K562 (cell line): ENCODE data around the gene KRIT1. TPM values are rescaled to one million over a fixed set of nuclear protein-coding genes. Genes with fewer than 3 reads are reported as not detected.

ENCODE experiments used
- BCL6 ChIP-seq: fragments of 250-450 bp; sonication (Bioruptor Pico); IDR thresholded peaks from 2 replicates; pipeline ENCODE4 v1.4.0; 2020
- FOXA1 ChIP-seq: fragments of 450-650 bp; IDR thresholded peaks from 2 replicates; pipeline ENCODE4 v1.6.1; 2016; ENCODE audit warnings: mild to moderate bottlenecking, borderline replicate concordance
- FOXA3 ChIP-seq, 2 experiments: fragments of 450-650 bp in 1 of 2; sonication (generic) in 1 of 2; formaldehyde crosslinking; IDR thresholded peaks in 1 of 2; conservative IDR thresholded peaks in 1 of 2; 2 replicates each; pipeline versions ENCODE4 v1.4.0 to v1.8.0; 2020 to 2022; ENCODE audit warnings: mild to moderate bottlenecking in 2 of 2, missing genetic modification reagents in 1 of 2
- FOXP1 ChIP-seq: sonication (generic); formaldehyde crosslinking; IDR thresholded peaks from 2 replicates; pipeline ENCODE4 v1.8.0; 2022; ENCODE audit warnings: mild to moderate bottlenecking, missing genetic modification reagents
- KDM2B ChIP-seq: fragments of 250-450 bp; sonication (Bioruptor Pico); IDR thresholded peaks from 2 replicates; pipeline ENCODE4 v1.8.0; 2021; ENCODE audit warnings: mild to moderate bottlenecking, moderate library complexity
- MIER1 ChIP-seq: fragments of 450-650 bp; IDR thresholded peaks from 2 replicates; pipeline ENCODE4 v1.6.1; 2016; ENCODE audit warnings: antibody characterized with exemption, mild to moderate bottlenecking, low read depth
- RREB1 ChIP-seq: fragments of 250-450 bp; sonication (Bioruptor Pico); IDR thresholded peaks from 2 replicates; pipeline ENCODE4 v1.4.0; 2020
- SMC3 ChIP-seq: conservative IDR thresholded peaks from 2 replicates; pipeline ENCODE4 v1.6.1; 2011; ENCODE audit warnings: low read depth, low read length, improper control_type of control experiment; ENCODE audit not compliant: insufficient read depth
- SRSF7 ChIP-seq: fragments of 200-400 bp; formaldehyde crosslinking; optimal IDR thresholded peaks from 2 replicates; pipeline ENCODE3; 2017; ENCODE audit warnings: mild to moderate bottlenecking, low read depth, low read length
- ZBTB17 ChIP-seq: fragments of 450-650 bp; formaldehyde crosslinking; IDR thresholded peaks from 2 replicates; pipeline ENCODE4 v1.4.0; 2020; ENCODE audit warnings: mild to moderate bottlenecking
- ZNF778 ChIP-seq: fragments of 450-650 bp; formaldehyde crosslinking; IDR thresholded peaks from 2 replicates; pipeline ENCODE4 v1.4.0; 2020; ENCODE audit warnings: mild to moderate bottlenecking, moderate library complexity
- polyA plus RNA-seq, 8 experiments: library from polyadenylated mRNA; depleted of rRNA in 4 of 8; stranded (reverse) in 5 of 8; unstranded in 3 of 8; fragments of >200 nt; fragmentation: Nextera tagmentation in 2 of 8; fragmentation: Illumina TruSeq in 1 of 8; extraction: Ambion mirVana in 2 of 8; extraction: Trizol in 1 of 8; gene quantifications; 2 replicates each; pipeline versions ENCODE4 v1.2.1 to v1.2.3, GENCODE V29; 2011 to 2014; ENCODE audit warnings: inconsistent platforms in 1 of 8, missing spikeins in 1 of 8
- total RNA-seq, 7 experiments: library from RNA; depleted of rRNA in 6 of 7; stranded (reverse); fragments of >200 nt in 6 of 7; fragmentation: Illumina TruSeq in 2 of 7; extraction: Trizol in 2 of 7; gene quantifications; 2 replicates each; pipeline versions ENCODE4 v1.2.1 to v1.2.3, GENCODE V29; 2011 to 2021; ENCODE audit warnings: low replicate concordance in 1 of 7
- TF ChIP-seq, protein P1 (sequence below): fragments of 250-450 bp; sonication (Bioruptor Pico); IDR thresholded peaks from 2 replicates; pipeline ENCODE4 v1.4.0; 2020; ENCODE audit warnings: mild to moderate bottlenecking
- TF ChIP-seq, protein P2 (sequence below): fragments of 450-650 bp; conservative IDR thresholded peaks from 2 replicates; pipeline ENCODE4 v1.6.1; 2016; ENCODE audit warnings: missing genetic modification characterization, low read depth, mild to moderate bottlenecking, missing compliant biosample characterization, moderate library complexity
- TF ChIP-seq, protein P3 (sequence below): sonication (generic); formaldehyde crosslinking; IDR thresholded peaks from 2 replicates; pipeline ENCODE4 v1.8.0; 2022; ENCODE audit warnings: mild to moderate bottlenecking, missing genetic modification reagents
- TF ChIP-seq, protein P4 (sequence below): sonication (generic); formaldehyde crosslinking; IDR thresholded peaks from 2 replicates; pipeline ENCODE4 v1.8.0; 2023; ENCODE audit warnings: mild to moderate bottlenecking, missing genetic modification reagents

Gene KRIT1
- total and polyA plus RNA-seq, 9 of the 15 experiments (the other 6 are each of a cell fraction or from before 2014, with no cell fraction given), result 21.5 to 81.4 (median 55.9) TPM

DNA sequence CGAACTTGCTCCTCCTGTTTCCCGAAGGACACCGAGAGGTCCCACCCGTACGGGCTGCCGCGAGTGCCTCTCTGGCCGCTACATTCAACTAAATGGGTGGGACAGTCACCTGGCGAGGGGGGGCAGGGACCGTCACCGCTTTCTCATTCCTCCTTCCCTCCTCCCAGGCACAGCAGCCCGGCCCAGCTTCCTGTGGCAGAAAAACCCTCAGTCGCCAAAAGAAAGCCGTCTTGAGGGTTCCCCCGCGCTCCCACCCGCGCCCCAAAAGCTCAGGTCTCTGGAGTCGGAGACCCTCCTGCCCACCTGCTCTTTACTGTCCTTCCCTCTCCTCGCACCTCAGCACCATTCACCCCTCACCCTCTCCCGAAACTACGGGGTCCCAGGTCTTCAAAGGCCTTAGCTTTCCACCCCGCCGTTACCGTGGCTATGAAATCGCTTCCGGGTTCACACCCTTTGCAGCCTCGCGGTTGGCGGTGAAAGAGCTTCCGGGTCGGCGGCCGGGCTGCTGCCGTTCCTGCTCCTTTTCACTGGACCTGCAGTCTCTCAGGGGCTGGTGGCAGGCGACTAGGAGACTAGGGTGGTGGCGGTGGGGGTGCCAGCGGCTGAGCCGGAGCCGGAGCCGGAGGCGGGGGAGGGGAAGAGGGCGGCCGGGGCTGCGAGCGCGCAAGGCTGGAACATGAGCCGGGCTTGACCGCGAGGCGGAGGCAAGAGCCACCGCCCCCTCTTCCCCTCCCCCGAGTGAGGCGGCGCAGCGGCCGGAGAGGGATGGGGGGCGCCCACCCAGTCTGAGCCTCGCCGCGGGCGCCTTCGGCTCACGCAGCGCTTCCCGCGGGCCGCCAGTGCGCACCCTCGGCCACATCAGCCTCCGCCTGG is at the start of gene KRIT1, which contains the start of gene ANKIB1 (continued):
- TF ChIP-seq RREB1 (CRISPR knock-in tag) (no peak), BCL6 (no peak), FOXP1 (peak; percentile 65; the same call in 1 of the 2 replicates), SRSF7 (no peak), ZNF778 (CRISPR knock-in tag) (no peak), FOXA1 (no peak), FOXA3 (CRISPR knock-in tag; conservative IDR thresholded peaks at IDR 0.05 in 1 of 2, IDR thresholded peaks at IDR 0.05 in 1 of 2) (no peak), KDM2B (CRISPR knock-in tag) (no peak), SMC3 (no peak), ZBTB17 (CRISPR knock-in tag) (no peak), MIER1 (0 out of 2 replicates have a peak, but pooled peaks have one; percentile 69)
- TF ChIP-seq, protein P1, sequence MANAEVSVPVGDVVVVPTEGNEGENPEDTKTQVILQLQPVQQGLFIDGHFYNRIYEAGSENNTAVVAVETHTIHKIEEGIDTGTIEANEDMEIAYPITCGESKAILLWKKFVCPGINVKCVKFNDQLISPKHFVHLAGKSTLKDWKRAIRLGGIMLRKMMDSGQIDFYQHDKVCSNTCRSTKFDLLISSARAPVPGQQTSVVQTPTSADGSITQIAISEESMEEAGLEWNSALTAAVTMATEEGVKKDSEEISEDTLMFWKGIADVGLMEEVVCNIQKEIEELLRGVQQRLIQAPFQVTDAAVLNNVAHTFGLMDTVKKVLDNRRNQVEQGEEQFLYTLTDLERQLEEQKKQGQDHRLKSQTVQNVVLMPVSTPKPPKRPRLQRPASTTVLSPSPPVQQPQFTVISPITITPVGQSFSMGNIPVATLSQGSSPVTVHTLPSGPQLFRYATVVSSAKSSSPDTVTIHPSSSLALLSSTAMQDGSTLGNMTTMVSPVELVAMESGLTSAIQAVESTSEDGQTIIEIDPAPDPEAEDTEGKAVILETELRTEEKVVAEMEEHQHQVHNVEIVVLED, result no peak
- TF ChIP-seq, protein P2, sequence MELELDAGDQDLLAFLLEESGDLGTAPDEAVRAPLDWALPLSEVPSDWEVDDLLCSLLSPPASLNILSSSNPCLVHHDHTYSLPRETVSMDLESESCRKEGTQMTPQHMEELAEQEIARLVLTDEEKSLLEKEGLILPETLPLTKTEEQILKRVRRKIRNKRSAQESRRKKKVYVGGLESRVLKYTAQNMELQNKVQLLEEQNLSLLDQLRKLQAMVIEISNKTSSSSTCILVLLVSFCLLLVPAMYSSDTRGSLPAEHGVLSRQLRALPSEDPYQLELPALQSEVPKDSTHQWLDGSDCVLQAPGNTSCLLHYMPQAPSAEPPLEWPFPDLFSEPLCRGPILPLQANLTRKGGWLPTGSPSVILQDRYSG, result peak; percentile 49; the same call in 1 of the 2 replicates
- TF ChIP-seq, protein P3, sequence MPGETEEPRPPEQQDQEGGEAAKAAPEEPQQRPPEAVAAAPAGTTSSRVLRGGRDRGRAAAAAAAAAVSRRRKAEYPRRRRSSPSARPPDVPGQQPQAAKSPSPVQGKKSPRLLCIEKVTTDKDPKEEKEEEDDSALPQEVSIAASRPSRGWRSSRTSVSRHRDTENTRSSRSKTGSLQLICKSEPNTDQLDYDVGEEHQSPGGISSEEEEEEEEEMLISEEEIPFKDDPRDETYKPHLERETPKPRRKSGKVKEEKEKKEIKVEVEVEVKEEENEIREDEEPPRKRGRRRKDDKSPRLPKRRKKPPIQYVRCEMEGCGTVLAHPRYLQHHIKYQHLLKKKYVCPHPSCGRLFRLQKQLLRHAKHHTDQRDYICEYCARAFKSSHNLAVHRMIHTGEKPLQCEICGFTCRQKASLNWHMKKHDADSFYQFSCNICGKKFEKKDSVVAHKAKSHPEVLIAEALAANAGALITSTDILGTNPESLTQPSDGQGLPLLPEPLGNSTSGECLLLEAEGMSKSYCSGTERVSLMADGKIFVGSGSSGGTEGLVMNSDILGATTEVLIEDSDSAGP (CRISPR knock-in tag), result no peak
- TF ChIP-seq, protein P4, sequence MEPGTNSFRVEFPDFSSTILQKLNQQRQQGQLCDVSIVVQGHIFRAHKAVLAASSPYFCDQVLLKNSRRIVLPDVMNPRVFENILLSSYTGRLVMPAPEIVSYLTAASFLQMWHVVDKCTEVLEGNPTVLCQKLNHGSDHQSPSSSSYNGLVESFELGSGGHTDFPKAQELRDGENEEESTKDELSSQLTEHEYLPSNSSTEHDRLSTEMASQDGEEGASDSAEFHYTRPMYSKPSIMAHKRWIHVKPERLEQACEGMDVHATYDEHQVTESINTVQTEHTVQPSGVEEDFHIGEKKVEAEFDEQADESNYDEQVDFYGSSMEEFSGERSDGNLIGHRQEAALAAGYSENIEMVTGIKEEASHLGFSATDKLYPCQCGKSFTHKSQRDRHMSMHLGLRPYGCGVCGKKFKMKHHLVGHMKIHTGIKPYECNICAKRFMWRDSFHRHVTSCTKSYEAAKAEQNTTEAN (CRISPR knock-in tag), result no peak
